ENCODE results near the gene ALX4.
A peak's percentile ranks its signal among the peaks of the same experiment; 100 is the strongest.

ALX4 gene

DNA sequence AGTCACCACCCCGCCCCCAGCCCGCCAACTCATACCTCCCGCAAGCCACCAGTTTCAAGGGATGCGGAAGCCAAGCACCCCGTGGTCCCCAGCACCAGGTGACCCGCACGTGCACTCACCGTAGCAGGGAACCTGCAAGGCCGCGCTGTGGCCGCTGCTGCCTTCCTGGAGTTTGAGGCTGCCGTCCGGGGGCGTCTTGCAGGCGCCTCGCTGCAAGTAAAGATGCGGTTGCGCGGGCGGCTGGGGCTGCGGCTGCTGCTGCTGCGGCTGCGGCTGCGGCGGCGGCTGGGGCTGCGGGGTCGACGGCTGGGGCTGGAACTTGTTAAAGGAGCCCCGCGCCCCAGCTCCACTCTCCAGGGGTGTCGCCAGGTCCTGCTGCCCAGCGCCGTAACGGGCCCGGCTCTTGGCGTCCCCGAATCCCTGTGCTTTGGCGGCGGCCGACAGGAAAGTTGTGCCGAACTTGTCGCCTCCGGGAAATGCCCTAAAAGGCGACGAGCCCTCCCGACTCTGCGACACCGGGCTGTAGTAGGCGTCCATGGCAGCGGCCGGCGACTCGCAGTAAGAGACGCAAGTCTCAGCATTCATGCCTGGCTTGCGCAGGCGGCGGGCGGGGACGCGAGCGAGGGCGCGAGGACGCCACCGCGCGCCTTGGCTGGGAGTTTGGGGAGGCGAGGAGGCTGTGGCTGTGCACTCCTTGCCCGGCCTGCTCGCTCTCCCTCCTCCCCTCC is at the start of gene ALX4:
Gene ALX4, minus strand, starts transcription at position 662 of the 728 bp plus-strand sequence. Its CDS starts 77 bp downstream, at position 585.
- Histone ChIP-seq H3K27me3 (ENCODE audit: insufficient read depth, low read depth, severe bottlenecking) (peaks cover 96% of the 10 kb centered on the region), H3K9me3 (ENCODE audit: severe bottlenecking) (no peaks in the 10 kb centered on the region), H3K27ac (no peak within 1 kb of the TSS), H3K36me3 (no peaks in the 10 kb centered on the region), H3K4me3 (ENCODE audit: low read depth, low read length) (peak within 1 kb of the TSS; percentile 23)
- TF ChIP-seq, protein P1, sequence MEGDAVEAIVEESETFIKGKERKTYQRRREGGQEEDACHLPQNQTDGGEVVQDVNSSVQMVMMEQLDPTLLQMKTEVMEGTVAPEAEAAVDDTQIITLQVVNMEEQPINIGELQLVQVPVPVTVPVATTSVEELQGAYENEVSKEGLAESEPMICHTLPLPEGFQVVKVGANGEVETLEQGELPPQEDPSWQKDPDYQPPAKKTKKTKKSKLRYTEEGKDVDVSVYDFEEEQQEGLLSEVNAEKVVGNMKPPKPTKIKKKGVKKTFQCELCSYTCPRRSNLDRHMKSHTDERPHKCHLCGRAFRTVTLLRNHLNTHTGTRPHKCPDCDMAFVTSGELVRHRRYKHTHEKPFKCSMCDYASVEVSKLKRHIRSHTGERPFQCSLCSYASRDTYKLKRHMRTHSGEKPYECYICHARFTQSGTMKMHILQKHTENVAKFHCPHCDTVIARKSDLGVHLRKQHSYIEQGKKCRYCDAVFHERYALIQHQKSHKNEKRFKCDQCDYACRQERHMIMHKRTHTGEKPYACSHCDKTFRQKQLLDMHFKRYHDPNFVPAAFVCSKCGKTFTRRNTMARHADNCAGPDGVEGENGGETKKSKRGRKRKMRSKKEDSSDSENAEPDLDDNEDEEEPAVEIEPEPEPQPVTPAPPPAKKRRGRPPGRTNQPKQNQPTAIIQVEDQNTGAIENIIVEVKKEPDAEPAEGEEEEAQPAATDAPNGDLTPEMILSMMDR (IDR thresholded peaks at IDR 0.05; ENCODE audit: low read depth, low read length), result no peak
- DNase-seq, result no peak

DNA sequence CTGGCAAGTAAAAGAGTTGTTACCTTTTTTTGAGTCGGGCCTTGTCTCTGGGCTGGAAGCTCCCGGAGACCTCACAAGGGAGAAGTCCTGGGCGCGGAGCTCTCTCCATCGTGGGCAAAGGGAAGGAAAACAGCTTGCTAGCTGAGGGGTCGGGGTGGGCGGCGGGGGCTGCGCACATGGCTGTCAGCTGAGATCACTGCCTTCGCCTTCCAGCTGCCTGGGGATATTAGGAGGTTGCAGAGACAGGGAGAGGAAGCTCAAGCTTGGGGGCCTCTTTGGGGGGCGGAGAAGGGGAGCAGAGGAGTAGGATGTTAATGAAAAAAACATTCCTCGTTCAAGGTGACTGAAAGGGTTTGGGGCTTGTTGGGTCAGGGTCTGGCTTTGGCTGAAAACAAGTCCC is 49.2 kb upstream of the ALX4 start:
- peaks cover 62% of the 10 kb centered on the region for H3K27me3 ChIP-seq (ENCODE audit: insufficient read depth, low read depth, severe bottlenecking)
- DNase-seq, result no peak
- TF ChIP-seq, protein P1 (IDR thresholded peaks at IDR 0.05; ENCODE audit: low read depth, low read length), result no peak

DNA sequence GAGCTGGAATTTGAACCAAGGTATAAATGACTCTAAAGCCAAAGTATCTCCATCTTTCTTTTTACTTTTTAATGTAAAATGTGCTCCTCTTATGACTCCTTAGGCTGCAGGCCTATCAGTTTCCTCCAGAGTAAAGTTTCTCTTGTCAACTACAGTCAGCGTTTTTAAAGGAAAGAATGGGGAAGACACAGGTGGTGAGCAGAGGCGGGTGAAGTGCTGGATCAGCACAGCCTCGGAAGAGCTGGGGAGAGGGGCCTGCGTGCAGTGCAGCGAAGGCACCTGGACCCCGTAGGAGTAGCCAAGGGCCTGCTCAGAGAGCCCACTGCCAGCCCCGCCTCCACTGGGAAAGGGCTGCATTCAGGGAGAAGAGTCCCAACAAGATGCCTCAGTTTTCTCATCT is 48.8 kb upstream of the ALX4 start:
- H3K9me3 ChIP-seq (ENCODE audit: severe bottlenecking), result peaks cover under 1% of the 10 kb centered on the region
- H3K36me3 ChIP-seq, result no peaks in the 10 kb centered on the region
- TF ChIP-seq, protein P1 (IDR thresholded peaks at IDR 0.05; ENCODE audit: low read depth, low read length), result no peak

More for the DNA sequence above, 49.2 kb upstream of the ALX4 start:
- Histone ChIP-seq H3K27ac (no peak overlapping the region), H3K4me3 (ENCODE audit: low read depth, low read length) (no peak overlapping the region), H3K9me3 (ENCODE audit: severe bottlenecking) (peaks cover 4% of the 10 kb centered on the region), H3K36me3 (no peaks in the 10 kb centered on the region)

DNA sequence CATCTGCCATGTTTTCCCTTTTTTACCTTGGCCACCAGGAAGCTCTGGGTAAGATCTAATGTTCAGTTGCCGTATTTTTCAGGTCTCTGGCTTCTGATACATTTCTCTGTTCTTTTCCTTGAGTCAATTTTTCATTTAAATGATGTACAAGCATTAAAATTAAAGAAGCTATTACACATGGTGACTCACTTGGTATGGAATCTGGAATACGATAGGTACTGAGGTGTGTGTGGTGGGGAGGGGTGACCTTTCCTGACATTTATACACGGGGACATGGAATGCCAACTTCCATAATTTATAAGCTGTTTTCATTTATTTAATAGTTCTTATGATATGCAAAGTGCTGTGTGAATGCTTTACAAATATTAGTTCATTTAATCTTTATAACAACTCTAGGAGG is 47.8 kb upstream of the ALX4 start:
- H3K36me3 ChIP-seq, result no peaks in the 10 kb centered on the region
- H3K27ac ChIP-seq, result no peak overlapping the region
- H3K4me3 ChIP-seq (ENCODE audit: low read depth, low read length), result no peak overlapping the region
- peaks cover 58% of the 10 kb centered on the region for H3K27me3 ChIP-seq (ENCODE audit: insufficient read depth, low read depth, severe bottlenecking)
- TF ChIP-seq, protein P1 (IDR thresholded peaks at IDR 0.05; ENCODE audit: low read depth, low read length), result no peak
- DNase-seq, result no peak
- H3K9me3 ChIP-seq (ENCODE audit: severe bottlenecking), result no peaks in the 10 kb centered on the region

More for the DNA sequence above, 48.8 kb upstream of the ALX4 start:
- no peak overlapping the region for H3K4me3 ChIP-seq (ENCODE audit: low read depth, low read length)
- H3K27me3 ChIP-seq (ENCODE audit: insufficient read depth, low read depth, severe bottlenecking), result peaks cover 62% of the 10 kb centered on the region
- no peak overlapping the region for H3K27ac ChIP-seq
- no peak for DNase-seq

DNA sequence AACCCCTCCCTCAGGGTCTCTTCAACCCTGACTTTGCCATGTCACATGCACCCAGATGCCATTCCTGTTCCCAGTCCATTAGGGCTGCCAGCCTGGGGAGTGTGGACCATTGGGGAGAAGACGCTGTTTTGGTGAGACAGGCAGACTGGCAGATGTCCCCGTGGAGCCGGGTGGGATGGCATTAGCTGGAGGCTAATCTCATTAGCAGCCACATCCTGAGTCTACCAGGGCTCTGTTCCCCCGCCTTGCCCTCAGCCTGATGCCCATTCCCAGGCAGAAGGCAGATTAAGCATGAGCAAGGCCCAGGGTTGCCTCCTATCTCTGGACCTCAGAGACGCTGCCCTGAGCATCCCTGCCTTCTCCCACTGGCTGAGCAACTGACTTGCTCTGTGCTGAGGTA is 46.4 kb upstream of the ALX4 start:
- Histone ChIP-seq H3K27me3 (ENCODE audit: insufficient read depth, low read depth, severe bottlenecking) (peaks cover 52% of the 10 kb centered on the region), H3K9me3 (ENCODE audit: severe bottlenecking) (no peaks in the 10 kb centered on the region), H3K27ac (no peak overlapping the region), H3K36me3 (no peaks in the 10 kb centered on the region), H3K4me3 (ENCODE audit: low read depth, low read length) (no peak overlapping the region)
- TF ChIP-seq, protein P1 (IDR thresholded peaks at IDR 0.05; ENCODE audit: low read depth, low read length), result no peak
- peak; percentile 21 for DNase-seq
